Measurements from ENCODE around the gene OR6B3.

- TF ChIP-seq CTCF (IDR thresholded peaks at IDR 0.05), result no peak
- no peak for TF ChIP-seq POLR2AphosphoS5 (IDR thresholded peaks at IDR 0.05; ENCODE audit: low read depth, low read length)
Observed at GRCh38 chr2:240043279-240043989, 9.9 kb downstream of the OR6B3 start.

All from Panc1 (cell line).